Midbrain (tissue), 1 donor: ENCODE measurements around the gene ABTB2.
"Not testable (repeated sequence)": the region's sequence is repeated elsewhere in the genome, so short reads cannot be mapped to it uniquely, and the experiment has no call there.

Experiments
- DNase-seq: peaks from one replicate; lab custom pipeline; 2025; lab: John Stamatoyannopoulos, UW

ABTB2 gene

DNA sequence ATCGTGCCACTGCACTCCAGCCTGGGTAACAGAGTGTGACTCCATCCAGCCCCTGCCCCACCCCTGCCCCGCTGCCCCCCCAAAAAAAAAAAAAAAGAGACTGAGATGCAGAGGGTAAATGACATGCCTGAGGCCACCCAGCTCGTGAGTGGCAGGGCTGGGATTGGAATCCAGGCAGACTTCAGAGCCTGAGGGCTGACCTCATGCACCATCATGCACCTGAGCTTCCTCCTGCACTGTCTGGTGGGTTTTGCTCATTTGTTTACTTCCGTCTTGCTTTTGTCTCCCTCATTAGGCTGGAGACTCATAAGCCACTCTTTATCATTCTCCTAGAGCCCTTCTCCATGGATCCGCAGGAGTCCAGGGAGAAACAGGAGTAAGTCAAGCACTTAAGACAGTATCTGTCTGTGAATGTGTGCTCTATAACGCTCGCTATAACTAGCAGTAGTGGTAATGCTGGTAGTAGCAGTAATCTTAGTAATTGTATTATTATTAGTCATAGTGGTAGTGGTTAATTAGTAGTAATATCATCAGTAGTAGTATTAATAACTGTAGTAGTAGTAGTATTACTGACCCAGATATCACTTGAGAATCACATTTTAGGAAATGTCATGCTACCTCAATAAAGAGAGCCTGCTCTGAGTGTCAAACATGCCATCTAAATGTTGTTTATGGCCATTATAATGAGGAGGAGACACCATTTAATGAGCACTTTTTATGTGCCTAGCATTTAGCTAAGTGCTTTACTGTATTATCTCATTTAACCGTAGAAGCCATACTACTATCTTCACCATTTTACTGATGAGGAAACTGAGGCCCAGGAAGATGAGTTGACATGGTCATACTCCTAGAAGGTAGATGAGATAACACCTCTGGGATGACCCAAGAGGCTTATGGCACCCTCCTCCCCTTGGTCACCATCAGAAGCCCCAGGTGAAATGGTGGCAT is 167.3 kb downstream of the ABTB2 start:
- no peak for DNase-seq

DNA sequence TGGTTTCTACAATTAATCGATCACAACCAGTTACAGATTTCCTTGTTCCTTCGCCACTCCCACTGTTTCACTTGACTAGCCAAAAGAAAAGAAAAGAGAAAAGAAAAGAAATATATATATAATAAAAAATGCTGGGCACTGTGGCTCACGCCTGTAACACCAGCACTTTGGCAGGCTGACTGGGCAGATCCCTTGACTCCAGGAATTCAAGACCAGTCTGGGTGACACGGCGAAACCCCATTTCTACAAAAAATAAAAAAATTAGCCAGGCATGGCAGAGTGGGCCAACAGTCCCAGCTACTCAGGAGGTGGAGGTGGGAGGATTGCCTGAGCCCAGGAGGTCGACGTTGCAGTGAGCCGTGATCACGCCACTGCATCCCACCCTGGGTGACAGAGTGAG is 168.6 kb downstream of the ABTB2 start:
- no peak for DNase-seq

DNA sequence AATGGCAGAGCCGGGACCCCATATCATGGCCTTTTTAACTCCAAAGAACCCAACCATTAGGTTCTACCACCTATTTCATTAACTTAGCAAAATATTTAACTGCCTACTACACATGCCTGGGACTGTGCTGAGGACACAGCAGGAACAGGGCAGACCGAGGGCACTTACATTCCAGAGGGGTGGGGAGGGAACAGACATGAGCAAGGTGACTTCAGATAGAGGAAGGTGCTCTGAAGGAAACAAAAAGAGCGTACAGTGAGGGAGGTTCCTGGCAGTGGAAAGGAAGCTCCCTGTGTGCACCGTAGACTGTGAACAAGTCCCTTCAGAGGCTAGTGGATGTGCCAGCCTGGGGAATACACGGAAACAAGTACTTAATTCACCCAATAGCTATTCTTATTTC is 169.6 kb downstream of the ABTB2 start:
- no peak for DNase-seq

DNA sequence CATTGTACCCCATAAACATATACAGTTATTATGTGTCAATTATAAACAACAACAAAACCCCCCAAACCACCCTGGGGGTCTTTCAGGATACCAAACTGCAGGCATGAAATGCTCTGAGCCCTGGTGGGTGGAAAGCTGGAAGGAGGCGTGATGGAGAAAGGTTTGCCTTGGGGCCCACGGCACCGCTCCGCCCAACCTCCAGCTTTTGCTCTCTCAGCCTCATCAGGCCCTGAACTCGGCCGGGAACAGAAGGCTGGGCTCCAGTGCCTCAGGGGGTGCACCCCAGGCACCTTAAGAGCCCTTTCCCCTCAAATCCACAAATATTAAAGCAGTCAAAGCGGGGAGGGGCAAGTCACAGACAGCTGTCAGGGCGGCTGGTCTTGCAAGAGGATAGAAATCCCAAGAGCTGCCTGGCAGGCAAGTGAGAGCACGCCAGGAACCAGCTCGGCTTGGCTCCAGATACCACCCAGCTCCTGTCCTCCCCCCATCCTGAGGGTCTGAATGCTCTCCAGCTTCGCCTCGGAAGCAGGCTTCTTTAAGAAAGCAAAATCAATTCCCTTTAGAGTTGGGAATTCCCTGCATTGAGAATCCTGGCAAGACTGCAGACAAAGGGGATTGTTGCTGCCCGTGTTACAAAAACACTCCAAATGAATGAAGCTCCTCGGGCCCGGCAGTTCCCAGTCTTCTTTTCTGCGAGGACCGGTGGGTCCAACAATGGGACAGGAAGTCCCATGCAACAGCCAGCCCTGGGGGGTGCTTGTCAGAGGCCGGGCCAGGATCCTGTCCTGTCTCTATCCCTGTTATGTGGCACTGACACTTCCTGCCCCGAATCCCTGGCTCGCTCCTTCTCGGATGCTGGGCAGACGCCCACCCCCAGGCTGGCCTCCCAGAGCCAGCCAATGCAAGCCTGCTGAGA is 171.6 kb downstream of the ABTB2 start:
- DNase-seq = no peak

DNA sequence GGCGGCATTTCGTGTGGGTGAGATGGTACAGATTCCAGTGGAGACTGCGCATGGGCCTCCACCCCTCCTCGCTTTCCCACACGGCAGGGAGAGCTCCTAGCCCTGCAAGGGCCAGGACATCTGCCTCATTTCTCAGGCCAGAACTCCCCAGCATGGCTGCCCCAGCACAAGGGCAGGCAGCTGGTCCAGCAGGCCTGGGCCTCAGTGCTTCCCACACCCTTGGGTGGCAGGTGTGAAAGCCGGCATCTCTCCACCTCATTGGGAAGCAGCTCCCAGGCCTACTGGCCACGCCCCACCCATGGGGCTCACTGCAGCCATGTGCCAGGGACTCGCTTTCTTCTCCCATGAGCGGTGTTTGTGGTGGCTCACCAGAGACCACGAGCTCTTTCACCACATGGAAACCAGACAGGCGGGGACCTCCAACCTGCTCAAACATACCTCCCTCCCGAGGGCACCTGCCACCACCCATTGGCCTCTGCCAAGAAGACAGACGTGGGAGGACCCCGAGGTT is 173.2 kb downstream of the ABTB2 start:
- no peak for DNase-seq

DNA sequence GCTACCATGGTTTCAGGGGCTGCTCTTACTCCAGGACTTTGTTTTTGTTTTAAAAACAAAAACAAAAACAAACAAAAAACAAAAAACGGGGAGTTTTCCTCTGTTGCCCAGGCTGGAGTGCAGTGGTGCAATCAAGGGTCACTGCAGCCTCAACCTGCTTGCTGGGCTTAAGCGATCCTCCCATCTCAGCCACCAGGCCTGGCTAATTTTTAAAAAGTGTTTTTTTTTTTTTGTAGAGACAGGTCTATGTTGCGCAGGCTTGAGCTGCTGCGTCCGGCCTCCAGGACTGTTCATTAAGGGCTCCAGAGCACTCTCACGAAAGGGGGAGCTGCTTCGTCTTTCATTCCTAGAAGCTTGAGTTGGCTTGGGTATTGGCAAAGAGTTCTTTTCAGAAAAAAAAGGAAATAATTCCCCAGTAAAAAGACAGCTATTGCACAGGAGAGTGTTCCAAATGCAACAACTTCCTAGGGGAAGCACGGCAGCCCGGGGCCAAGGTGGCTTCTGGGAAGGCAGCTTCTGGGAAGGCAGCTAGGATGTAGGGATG is 173.9 kb downstream of the ABTB2 start:
- no peak for DNase-seq

DNA sequence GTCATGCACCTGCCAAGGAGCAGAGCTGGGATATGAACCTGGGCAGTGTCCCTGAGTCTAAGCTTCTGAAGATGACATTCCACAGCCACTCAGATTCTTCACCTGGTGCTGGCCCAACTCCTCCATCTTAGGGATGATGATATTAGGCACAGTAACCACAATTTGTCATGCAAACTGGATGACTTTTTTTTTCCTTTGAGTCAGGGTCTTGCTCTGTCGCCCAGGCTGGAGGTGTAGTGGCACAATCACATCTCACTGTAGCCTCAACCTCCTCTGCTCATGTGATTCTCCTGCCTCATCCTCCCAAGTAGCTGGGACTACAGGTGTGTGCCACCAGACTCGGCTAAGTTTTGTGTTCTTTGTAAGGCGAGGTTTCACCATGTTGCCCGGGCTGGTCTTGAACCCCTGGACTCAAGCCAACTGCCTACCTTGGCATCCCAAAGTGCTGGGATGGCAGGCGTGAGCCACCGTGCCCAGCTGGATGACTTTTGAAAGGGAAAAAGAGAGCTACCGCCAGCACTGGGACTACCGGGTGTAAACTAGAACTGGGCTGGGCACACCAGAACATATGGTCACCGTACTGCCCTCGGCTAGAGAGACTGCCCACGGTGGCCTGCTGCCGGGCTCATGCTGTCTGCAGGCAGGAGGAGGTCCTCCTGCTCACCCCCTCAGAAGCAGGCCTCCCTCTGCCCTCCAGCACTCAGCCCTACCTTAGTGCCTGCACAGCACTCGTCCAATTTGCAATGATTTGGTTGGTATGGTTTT is 174.7 kb downstream of the ABTB2 start:
- no peak for DNase-seq

DNA sequence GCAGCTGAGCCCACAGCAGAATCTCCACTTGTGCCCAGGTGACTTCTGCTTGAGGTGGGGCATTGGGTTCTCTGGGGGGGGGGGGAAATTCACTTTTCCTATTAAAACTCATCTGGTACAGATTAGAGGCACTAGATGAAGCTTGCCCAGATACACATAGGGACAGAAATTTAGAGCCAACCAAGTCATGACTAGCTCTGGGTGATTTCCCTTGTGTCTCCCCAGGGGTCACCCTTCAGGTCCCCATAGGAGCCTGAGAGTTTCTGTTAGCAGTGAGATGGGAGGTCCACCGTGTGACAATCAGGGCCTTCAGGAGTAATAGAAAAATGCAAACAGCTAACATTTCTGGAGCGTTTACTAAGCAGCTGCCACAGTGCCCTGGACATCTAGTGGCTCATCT is 175.4 kb downstream of the ABTB2 start:
- DNase-seq = no peak

DNA sequence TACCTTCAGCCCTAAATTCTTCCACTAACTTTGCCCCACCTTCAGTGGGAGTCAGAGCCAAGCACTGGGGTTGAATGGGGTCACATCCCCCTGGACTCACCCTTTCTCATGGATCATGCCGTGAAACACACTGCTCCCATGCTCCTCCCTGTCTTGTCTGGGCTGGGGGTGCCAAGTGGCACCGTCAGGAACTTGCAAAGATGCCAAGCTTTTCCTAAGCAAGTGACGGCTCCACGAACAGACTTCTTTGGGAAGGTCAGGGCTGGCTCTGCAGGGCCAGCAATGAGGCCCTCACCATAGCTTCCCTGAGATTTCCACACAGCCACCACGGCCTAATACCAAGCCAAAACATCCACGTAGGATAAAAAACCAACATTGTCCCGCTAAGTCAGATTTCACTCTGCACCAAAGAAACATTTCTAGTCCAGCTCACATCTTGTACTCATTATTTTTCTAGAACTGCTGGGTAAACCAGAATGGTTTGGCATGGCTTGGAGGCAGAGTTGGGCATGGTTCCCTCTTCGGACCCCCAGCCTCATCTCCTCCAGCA is 175.9 kb downstream of the ABTB2 start:
- DNase-seq = no peak

DNA sequence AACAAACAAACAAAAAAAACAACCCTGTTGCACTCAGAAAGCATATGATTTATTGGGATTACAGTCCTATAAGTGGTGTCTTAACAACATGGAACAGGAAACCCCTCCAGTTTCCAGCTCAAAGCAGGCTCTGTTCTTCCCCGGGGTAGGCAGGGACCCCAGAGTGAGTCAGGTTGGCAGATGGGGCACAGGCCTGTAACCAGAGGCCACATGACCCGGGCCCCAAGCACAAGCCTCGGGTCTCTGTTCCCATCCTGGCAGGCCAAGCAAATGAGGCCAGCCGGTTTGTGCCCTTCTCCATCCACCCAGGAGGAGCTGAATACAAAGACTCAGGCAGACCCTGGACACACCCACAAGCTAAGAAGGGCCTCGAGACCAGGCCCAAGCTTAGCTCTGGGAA is 176.6 kb downstream of the ABTB2 start:
- no peak for DNase-seq

DNA sequence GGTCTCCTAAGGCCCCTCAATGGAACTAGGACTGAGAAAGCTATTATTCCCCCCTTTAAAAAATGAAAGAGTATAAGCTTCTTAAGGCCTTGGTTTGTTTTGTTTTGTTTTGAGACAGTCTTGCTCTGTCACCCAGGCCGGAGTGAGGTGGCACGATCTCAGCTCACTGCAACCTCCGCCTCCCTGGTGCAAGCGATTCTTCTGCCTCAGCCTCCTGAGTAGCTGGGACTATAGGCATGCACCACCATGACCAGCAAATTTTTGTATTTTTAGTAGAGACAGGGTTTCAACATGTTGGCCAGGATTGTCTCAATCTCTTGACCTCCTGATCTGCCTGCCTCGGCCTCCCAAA is 177.0 kb downstream of the ABTB2 start:
- not testable (repeated sequence) for DNase-seq

DNA sequence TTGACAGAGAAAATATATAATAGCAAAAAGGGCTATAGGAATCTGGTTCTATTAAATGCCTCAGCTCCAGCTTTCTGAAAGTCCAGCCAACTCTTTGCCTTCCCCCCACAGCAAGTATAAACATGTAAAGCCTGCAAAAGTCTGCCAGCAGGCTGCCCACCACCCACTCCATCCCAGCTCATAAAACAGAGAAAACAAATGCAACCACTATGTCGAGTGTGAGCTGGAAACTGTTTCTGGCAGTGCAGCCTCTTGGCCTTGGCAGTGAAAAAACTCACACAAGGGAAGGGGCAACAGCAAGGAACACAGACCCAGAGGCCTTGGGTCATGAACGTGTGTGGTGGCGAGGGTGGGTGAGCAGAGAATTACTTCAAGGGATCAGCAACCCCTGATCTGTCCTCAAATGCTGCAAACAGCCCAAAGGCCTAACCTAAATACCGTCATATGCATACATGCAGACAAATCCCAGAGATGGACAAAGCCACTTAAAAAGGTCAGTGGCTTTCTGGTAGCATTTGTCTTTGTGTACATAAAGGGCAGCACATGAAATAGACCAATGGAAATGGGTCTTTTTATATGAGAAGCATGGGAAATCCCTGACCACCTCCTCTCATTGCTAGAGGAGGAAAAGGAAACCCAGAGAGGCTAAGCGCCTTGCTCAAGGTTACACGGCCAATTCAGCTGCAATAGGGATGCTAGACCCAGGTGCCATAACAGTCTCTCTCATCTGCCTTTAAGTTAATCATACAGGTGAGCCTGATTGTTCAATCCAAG is 177.6 kb downstream of the ABTB2 start:
- DNase-seq = no peak

DNA sequence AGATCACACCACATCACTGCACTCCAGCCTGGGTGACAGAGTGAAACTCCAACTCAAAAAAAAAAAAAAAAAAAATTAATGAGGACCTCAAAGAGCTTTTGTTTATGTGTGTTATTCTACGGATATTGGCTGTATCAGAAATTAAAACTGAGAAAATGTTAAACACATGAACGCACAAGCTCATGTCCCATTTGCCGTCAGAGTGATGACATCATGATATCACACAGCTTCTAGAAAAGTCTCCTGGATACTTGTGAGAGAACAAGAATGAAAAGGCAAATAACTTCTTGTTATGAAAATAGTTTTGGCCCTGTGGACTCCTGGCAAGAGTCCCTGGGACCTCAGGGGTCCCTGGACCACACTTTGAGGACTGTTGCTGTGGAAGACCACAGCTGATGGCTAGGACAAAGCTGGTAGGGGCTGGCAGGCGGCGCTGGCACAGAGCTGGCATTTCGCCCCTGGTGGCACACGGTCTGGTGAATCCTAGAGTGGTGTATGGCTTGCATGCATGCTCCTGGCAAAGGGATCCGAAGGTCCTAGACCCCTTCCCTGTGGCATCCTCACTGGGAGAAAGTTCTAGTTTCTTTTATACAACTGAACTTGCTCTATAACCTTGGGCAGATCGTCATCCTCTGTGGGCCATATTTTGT is 178.7 kb downstream of the ABTB2 start:
- no peak for DNase-seq

DNA sequence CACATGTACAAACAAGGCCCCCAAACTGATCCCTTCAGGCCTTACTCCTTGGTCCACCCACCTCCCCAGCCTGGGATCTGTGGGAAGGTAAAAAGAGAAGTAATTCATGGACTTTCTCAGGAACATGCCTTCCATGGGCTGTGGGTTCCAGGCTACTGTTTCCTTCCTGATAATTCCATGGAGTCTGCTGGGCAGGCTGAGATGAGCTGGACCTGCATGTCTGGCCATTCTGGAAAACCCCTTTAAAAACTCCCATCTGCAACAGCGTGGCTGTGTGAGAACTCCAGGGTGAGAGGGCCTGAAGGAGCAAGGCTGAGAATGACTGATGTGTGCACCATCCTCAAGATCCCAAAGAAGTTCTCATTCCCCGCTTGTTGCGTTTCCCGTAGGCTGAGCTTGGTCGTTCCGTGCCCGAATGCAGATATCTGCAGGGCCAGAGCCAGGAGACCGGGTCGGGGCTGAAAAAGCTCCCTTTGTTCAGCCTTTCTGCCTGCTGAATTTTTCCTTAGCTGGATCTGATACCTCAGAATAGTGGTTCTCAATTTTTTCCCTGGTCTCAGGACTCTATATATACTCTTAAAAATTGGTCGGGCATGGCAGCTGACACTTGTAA is 179.5 kb downstream of the ABTB2 start:
- no peak for DNase-seq

DNA sequence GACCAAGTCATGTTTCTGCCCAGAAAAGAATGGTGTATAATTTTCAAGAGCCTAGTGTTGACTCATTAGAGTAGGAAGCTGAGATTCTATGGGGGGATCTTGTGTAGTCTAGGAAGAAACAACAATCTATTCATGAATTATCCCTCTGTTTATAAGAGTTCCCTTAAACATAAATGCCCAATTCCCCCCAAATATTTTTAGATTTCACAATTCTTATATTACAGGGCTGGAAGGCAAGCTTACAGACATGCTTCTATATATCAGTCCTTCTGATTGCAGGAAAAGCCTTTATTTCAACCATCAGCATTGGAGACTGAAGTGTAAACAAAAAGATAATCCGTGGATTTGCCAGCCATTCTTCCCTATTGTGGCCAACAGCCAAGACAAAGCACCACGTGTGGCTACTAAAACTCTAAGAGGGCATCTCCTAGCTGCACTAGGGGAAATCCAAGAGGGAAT is 181.0 kb downstream of the ABTB2 start:
- DNase-seq = no peak

DNA sequence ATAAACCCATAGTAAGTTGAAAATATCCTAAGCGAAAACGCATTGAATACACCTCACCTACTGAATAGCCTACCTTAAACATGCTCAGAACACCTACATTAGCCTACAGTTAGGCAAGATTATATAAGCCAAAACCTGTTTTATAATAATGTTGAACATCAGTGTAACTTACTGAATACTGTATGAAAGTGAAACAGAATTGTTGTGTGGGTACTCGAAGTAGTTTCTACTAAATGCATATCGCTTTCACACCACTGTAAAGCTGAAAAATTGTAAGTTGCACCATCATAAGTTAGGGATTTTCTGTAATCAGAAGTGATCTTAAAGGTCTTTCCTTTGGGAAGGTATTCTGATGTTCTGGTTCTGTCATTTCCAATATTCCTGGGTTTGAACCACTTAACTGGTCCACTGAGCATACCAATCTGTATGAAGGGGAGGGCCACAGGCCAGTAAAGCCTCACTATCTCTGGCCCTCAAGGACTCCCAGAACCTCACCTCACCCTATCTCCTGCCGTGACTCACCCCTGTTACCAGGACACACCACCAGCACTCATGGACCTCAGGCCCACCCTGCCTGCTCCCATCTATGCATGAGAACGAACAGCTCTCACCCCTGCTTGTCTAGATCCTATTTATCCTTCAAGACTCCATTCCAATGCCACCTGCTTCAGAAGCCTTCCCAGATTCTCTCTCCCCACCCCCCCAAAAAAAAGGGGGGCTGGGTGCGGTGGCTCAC is 182.4 kb downstream of the ABTB2 start:
- no peak for DNase-seq

DNA sequence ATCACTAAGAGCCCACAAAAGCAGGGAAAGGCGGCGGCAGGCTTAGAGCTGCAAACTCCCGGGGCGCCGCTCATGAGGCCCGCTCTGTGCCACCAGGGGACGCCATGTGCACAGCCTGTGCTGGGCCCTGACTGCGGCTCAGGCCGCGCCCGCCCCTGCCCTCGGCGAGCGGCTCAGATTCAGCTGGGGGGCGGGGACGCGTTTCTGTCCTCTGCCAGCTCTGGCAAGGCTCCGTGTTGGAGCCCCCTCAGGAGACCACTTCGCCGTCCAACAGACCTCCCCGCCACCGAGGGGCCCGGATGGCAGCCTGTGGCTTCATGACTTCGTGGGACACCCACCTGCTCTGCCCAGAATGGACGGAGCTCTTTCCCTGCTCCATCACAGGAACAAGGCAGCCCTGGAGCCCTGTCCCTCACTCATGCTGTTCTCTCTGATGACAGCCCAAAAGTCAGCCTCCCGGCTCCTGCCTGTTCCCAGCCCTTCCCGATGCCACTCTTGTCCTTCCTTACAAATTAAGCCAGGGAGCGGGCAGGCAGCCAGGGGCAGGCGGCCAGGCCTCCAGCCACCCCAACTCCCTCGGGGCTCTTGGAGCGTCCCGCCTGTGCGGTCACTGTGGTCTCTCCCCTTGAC is 183.3 kb downstream of the ABTB2 start:
- peak; percentile 86 for DNase-seq

DNA sequence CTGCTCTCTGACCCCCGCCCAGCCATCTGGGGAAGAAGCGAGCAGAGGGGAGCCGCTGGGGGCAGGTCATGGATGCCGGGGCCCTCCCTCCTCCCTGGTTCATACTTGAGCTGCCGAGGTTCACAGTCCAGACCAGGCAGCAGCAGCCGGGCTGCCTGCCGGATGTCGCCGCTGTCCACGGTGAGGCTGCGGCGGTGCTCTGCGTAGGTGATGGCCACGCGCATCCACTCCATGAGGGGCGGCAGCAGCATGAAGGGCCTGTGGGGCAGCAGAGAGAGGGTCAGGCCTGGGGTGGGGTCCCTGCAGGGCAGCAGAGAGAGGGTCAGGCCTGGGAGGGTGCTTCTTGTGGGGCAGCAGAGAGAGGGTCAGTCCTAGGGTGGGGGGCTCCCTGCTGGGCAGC is 184.8 kb downstream of the ABTB2 start:
- DNase-seq = no peak
